Neural crest cell (in vitro differentiated cells): ENCODE measurements around the gene AGBL2. TPM values are rescaled to one million over a fixed set of nuclear protein-coding genes. Genes with fewer than 3 reads are reported as not detected.
"Not testable (repeated sequence)": the region's sequence is repeated elsewhere in the genome, so short reads cannot be mapped to it uniquely, and the experiment has no call there.

Experiments used
- DNase-seq: peaks from one replicate; pipeline ENCODE4 v3.0.0; 2021; ENCODE audit warnings: low read depth, mixed read lengths, low spot score
- H3K27ac Mint-ChIP-seq: one replicate; pipeline ENCODE4 v1.8.0; 2021; ENCODE audit warnings: mild to moderate bottlenecking, mixed read lengths; ENCODE audit not compliant: unreplicated experiment
- H3K27me3 Mint-ChIP-seq: 2 replicates; pipeline ENCODE4 v1.8.0; 2021; ENCODE audit warnings: low read depth, mild to moderate bottlenecking, mixed read lengths
- H3K36me3 Mint-ChIP-seq: 2 replicates; pipeline ENCODE4 v1.8.0; 2021; ENCODE audit warnings: low read depth, mild to moderate bottlenecking, mixed read lengths
- H3K4me1 Mint-ChIP-seq: 2 replicates; pipeline ENCODE4 v1.8.0; 2021; ENCODE audit warnings: mixed read lengths
- H3K4me3 Mint-ChIP-seq: one replicate; pipeline ENCODE4 v1.8.0; 2021; ENCODE audit warnings: mild to moderate bottlenecking, mixed read lengths
- H3K9me3 Mint-ChIP-seq: 2 replicates; pipeline ENCODE4 v1.8.0; 2021; ENCODE audit warnings: mixed read lengths
- CTCF ChIP-seq: fragments of 200-600 bp; sonication (generic); conservative IDR thresholded peaks from 2 replicates; pipeline ENCODE4 v1.5.0; 2021; ENCODE audit warnings: antibody characterized with exemption, mild to moderate bottlenecking
- total RNA-seq: library from RNA; stranded (reverse); gene quantifications from 2 replicates; pipeline ENCODE4 v1.2.1, GENCODE V29; 2021

Gene AGBL2
- total RNA-seq, 1 donor from 2014 or later = 2.1 TPM

GRCh38 chr11:47705721-47706120 is 9.4 kb downstream of the AGBL2 start:
- H3K36me3 Mint-ChIP-seq = no peaks in the 10 kb centered on the region
- TF ChIP-seq CTCF = no peak
- H3K4me1 Mint-ChIP-seq = peaks cover 9% of the 10 kb centered on the region
- DNase-seq = no peak
- no peaks in the 10 kb centered on the region for H3K27me3 Mint-ChIP-seq
- H3K27ac Mint-ChIP-seq = no peak overlapping the region
- no peak overlapping the region for H3K4me3 Mint-ChIP-seq
- H3K9me3 Mint-ChIP-seq = no peaks in the 10 kb centered on the region

GRCh38 chr11:47691979-47692378 is 23.2 kb downstream of the AGBL2 start:
- H3K9me3 Mint-ChIP-seq = no peaks in the 10 kb centered on the region
- no peak for DNase-seq
- TF ChIP-seq CTCF = no peak
- H3K27ac Mint-ChIP-seq = no peak overlapping the region
- no peaks in the 10 kb centered on the region for H3K4me1 Mint-ChIP-seq
- no peaks in the 10 kb centered on the region for H3K36me3 Mint-ChIP-seq
- no peaks in the 10 kb centered on the region for H3K27me3 Mint-ChIP-seq
- H3K4me3 Mint-ChIP-seq = no peak overlapping the region

DNA sequence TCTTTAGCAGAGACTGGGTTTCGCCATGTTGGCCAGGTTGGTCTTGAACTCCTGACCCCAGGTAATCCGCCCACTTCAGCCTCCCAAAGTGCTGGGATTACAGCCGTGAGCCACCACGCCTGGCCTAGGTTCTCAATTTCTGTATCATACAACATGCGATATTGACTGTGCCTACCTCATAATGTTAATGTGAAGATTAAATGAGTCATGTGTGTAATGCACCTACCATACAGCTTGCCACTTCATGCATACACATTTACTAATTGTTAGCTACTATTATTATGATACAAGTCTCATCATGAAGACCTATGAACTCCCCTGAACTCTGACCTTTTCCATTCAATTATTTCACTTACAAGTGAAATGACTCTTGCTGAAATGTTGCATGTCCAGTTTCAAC is 25.7 kb downstream of the AGBL2 start:
- no peak for DNase-seq
- Mint-ChIP-seq H3K27ac (no peak overlapping the region), H3K9me3 (no peaks in the 10 kb centered on the region), H3K36me3 (no peaks in the 10 kb centered on the region), H3K27me3 (no peaks in the 10 kb centered on the region), H3K4me1 (peaks cover 6% of the 10 kb centered on the region), H3K4me3 (no peak overlapping the region)
- TF ChIP-seq CTCF = no peak

DNA sequence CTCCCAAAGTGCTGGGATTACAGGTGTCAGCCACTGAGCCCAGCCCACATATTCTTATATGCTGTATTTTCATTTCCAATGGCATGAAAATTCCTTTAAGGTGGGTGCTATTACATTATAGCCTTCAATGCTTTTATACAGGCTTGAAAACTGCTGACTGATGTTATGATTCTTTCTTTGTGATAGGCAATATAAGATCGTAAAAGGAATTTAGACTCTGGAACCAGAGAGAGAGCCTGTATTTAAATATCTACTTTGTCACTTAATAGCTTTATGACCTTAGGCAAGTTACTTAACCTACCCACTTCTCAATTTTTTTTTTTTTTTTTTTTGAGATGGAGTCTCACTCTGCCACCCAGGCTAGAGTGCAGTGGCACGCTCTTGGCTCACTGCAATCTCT is 26.2 kb downstream of the AGBL2 start:
- Mint-ChIP-seq H3K36me3 (no peaks in the 10 kb centered on the region), H3K9me3 (no peaks in the 10 kb centered on the region), H3K4me1 (peaks cover 6% of the 10 kb centered on the region), H3K4me3 (no peak overlapping the region), H3K27ac (no peak overlapping the region), H3K27me3 (no peaks in the 10 kb centered on the region)
- DNase-seq = no peak
- no peak for TF ChIP-seq CTCF

GRCh38 chr11:47688111-47688510 is 27.1 kb downstream of the AGBL2 start:
- DNase-seq = no peak
- H3K27ac Mint-ChIP-seq = no peak overlapping the region
- H3K36me3 Mint-ChIP-seq = no peaks in the 10 kb centered on the region
- no peaks in the 10 kb centered on the region for H3K27me3 Mint-ChIP-seq
- peaks cover 6% of the 10 kb centered on the region for H3K4me1 Mint-ChIP-seq
- TF ChIP-seq CTCF = no peak
- no peak overlapping the region for H3K4me3 Mint-ChIP-seq
- no peaks in the 10 kb centered on the region for H3K9me3 Mint-ChIP-seq

GRCh38 chr11:47686704-47687103 is 28.5 kb downstream of the AGBL2 start:
- H3K27ac Mint-ChIP-seq, H3K9me3 Mint-ChIP-seq, H3K4me3 Mint-ChIP-seq, H3K36me3 Mint-ChIP-seq, DNase-seq, H3K27me3 Mint-ChIP-seq: not testable (repeated sequence)
- H3K4me1 Mint-ChIP-seq = peaks cover 11% of the 10 kb centered on the region
